Activated CD8-positive, alpha-beta T cell treated with anti-CD3 and anti-CD28 coated beads for 36 hours (primary cell): ENCODE results near the gene CD69. TPM values are rescaled to one million over a fixed set of nuclear protein-coding genes. Genes with fewer than 3 reads are reported as not detected.
"Not testable (repeated sequence)": the region's sequence is repeated elsewhere in the genome, so short reads cannot be mapped to it uniquely, and the experiment has no call there.

Source experiments
- ATAC-seq: fragments of 200-7000 bp; cut with Tn5 transposase; one replicate; pipeline ENCODE4 v1.10.0; 2021; ENCODE audit warnings: mild to moderate bottlenecking, moderate library complexity
- CTCF ChIA-PET: fragments of 350-600 bp; sonication (Branson Sonifier 250); formaldehyde crosslinking; loops from one replicate; lab custom pipeline; 2021; ENCODE audit warnings: antibody characterized with exemption; lab: Charles Lee
- POLR2A ChIA-PET: fragments of 350-600 bp; sonication (Branson Sonifier 250); formaldehyde crosslinking; loops from one replicate; lab custom pipeline; 2021; ENCODE audit warnings: antibody characterized with exemption; lab: Charles Lee
- DNase-seq: peaks from one replicate; pipeline ENCODE4 v3.0.0-alpha.2; 2020
- H3K27ac Mint-ChIP-seq: one replicate; pipeline ENCODE4 v1.8.0; 2021; ENCODE audit warnings: mild to moderate bottlenecking, mixed read lengths
- H3K27me3 Mint-ChIP-seq: one replicate; pipeline ENCODE4 v1.8.0; 2021; ENCODE audit warnings: mixed read lengths
- H3K36me3 Mint-ChIP-seq: one replicate; pipeline ENCODE4 v1.8.0; 2021; ENCODE audit warnings: low read depth, mixed read lengths
- H3K4me1 Mint-ChIP-seq: one replicate; pipeline ENCODE4 v1.8.0; 2021; ENCODE audit warnings: low read depth, mixed read lengths
- H3K4me3 Mint-ChIP-seq: one replicate; pipeline ENCODE4 v1.8.0; 2021; ENCODE audit warnings: mild to moderate bottlenecking, moderate library complexity, mixed read lengths
- H3K9me3 Mint-ChIP-seq: one replicate; pipeline ENCODE4 v1.8.0; 2021; ENCODE audit warnings: mixed read lengths
- CTCF ChIP-seq: fragments of 200-600 bp; IDR thresholded peaks from one replicate; pipeline ENCODE4 v1.8.0; 2022; ENCODE audit warnings: antibody characterized with exemption, mild to moderate bottlenecking
- intact Hi-C: fragments of 100-400 bp; cut with micrococcal nuclease; formaldehyde crosslinking; loops from one replicate; pipeline ENCODE4 v1.10.0; 2022
- total RNA-seq, 2 experiments: library from RNA; stranded (reverse); gene quantifications; one replicate each; pipeline ENCODE4 v1.2.3, GENCODE V29; 2021

CD69 gene
- total RNA-seq, 2 experiments from 2014 or later, result 166 to 174 TPM

- intact Hi-C loops, result no loop called here
- H3K4me1 Mint-ChIP-seq, result peaks cover 39% of the 10 kb centered on the region
- no peak overlapping the region for H3K27ac Mint-ChIP-seq
- no peak for TF ChIP-seq CTCF
- no peak overlapping the region for H3K4me3 Mint-ChIP-seq
- DNase-seq (no peak), ATAC-seq (no peak)
- ChIA-PET CTCF (interaction anchor here (0.9 to 7.2 kb wide), 2 partner anchors 11 to 86 kb away, joined by 4 to 67 read pairs; no protein-coding TSS in a partner anchor), POLR2A (no interaction called here)
- H3K27me3 Mint-ChIP-seq, result peaks cover 4% of the 10 kb centered on the region
- no peaks in the 10 kb centered on the region for H3K9me3 Mint-ChIP-seq
- peaks cover 8% of the 10 kb centered on the region for H3K36me3 Mint-ChIP-seq
Observed at GRCh38 chr12:9718968-9719367, 41.7 kb downstream of the CD69 start.

GRCh38 chr12:9717070-9717925, 43.4 kb downstream of the CD69 start:
- H3K36me3 Mint-ChIP-seq, result peaks cover 5% of the 10 kb centered on the region
- no peak for ATAC-seq
- TF ChIP-seq CTCF, result no peak
- peaks cover 30% of the 10 kb centered on the region for H3K4me1 Mint-ChIP-seq
- H3K27ac Mint-ChIP-seq, result no peak overlapping the region
- H3K27me3 Mint-ChIP-seq, result no peaks in the 10 kb centered on the region
- H3K9me3 Mint-ChIP-seq, result no peaks in the 10 kb centered on the region
- no peak overlapping the region for H3K4me3 Mint-ChIP-seq
- CTCF ChIA-PET, result interaction anchor here (0.9 to 7.2 kb wide), 6 partner anchors 10 to 83 kb away, joined by 3 to 67 read pairs (median 4); no protein-coding TSS in a partner anchor
- DNase-seq, result no peak
- intact Hi-C loops, result no loop called here
- POLR2A ChIA-PET, result interaction anchor here (0.6 to 1.6 kb wide), 4 partner anchors 8 to 29 kb away, joined by 3 to 6 read pairs (median 3); no protein-coding TSS in a partner anchor

- intact Hi-C loops, H3K36me3 Mint-ChIP-seq: not testable (repeated sequence)
- CTCF ChIA-PET, result interaction anchor here (1.1 kb wide), 1 partner anchor 78 kb away, joined by 3 read pairs; no protein-coding TSS in a partner anchor
Observed at GRCh38 chr12:9713032-9713558, 47.6 kb downstream of the CD69 start.

GRCh38 chr12:9711664-9712063, 49.0 kb downstream of the CD69 start:
- Mint-ChIP-seq H3K36me3 (peaks cover 11% of the 10 kb centered on the region), H3K9me3 (no peaks in the 10 kb centered on the region), H3K27me3 (no peaks in the 10 kb centered on the region), H3K27ac (no peak overlapping the region), H3K4me3 (no peak overlapping the region), H3K4me1 (peaks cover 40% of the 10 kb centered on the region)
- ATAC-seq, result no peak
- intact Hi-C loops, result no loop called here
- DNase-seq, result no peak
- TF ChIP-seq CTCF, result no peak
- ChIA-PET CTCF (interaction anchor here (0.8 to 1.6 kb wide), 6 partner anchors 9 to 77 kb away, joined by 3 to 7 read pairs (median 4); no protein-coding TSS in a partner anchor), POLR2A (interaction anchor here (0.8 to 1.7 kb wide), 4 partner anchors 10 to 63 kb away, joined by 5 read pairs; no protein-coding TSS in a partner anchor)

More at GRCh38 chr12:9713032-9713558, 47.6 kb downstream of the CD69 start:
- POLR2A ChIA-PET, result interaction anchor here (1.0 kb wide), 1 partner anchor 11 kb away, joined by 4 read pairs; no protein-coding TSS in a partner anchor
- not testable (repeated sequence) for H3K27ac Mint-ChIP-seq, H3K9me3 Mint-ChIP-seq, H3K27me3 Mint-ChIP-seq, H3K4me3 Mint-ChIP-seq, ATAC-seq, DNase-seq
- peaks cover 28% of the 10 kb centered on the region for H3K4me1 Mint-ChIP-seq

- H3K36me3 Mint-ChIP-seq, result peaks cover 17% of the 10 kb centered on the region
- ChIA-PET CTCF (interaction anchor here (1.0 to 1.6 kb wide), 5 partner anchors 8 to 76 kb away, joined by 3 to 7 read pairs (median 4); no protein-coding TSS in a partner anchor), POLR2A (interaction anchor here (0.8 to 1.7 kb wide), 4 partner anchors 9 to 62 kb away, joined by 5 read pairs; no protein-coding TSS in a partner anchor)
- no peaks in the 10 kb centered on the region for H3K27me3 Mint-ChIP-seq
- no peak for DNase-seq
- no peak for TF ChIP-seq CTCF
- H3K4me3 Mint-ChIP-seq, result no peak overlapping the region
- peaks cover 2% of the 10 kb centered on the region for H3K9me3 Mint-ChIP-seq
- peaks cover 42% of the 10 kb centered on the region for H3K4me1 Mint-ChIP-seq
- intact Hi-C loops, result no loop called here
- H3K27ac Mint-ChIP-seq, result no peak overlapping the region
- no peak for ATAC-seq
Observed at GRCh38 chr12:9710584-9711375, 49.9 kb downstream of the CD69 start.
